ENCODE results near the gene SPATC1L. TPM values are rescaled to one million over a fixed set of nuclear protein-coding genes. Genes with fewer than 3 reads are reported as not detected.
A peak's percentile ranks its signal among the peaks of the same experiment; 100 is the strongest.

SPATC1L gene
- polyA plus RNA-seq, 2 of the 4 experiments (the other 2 are of a cell fraction), result 0.14 TPM; not detected in 1

GRCh38 chr21:46227811-46228344, 43.6 kb upstream of the SPATC1L start (continued):
- TF ChIP-seq, protein P1, sequence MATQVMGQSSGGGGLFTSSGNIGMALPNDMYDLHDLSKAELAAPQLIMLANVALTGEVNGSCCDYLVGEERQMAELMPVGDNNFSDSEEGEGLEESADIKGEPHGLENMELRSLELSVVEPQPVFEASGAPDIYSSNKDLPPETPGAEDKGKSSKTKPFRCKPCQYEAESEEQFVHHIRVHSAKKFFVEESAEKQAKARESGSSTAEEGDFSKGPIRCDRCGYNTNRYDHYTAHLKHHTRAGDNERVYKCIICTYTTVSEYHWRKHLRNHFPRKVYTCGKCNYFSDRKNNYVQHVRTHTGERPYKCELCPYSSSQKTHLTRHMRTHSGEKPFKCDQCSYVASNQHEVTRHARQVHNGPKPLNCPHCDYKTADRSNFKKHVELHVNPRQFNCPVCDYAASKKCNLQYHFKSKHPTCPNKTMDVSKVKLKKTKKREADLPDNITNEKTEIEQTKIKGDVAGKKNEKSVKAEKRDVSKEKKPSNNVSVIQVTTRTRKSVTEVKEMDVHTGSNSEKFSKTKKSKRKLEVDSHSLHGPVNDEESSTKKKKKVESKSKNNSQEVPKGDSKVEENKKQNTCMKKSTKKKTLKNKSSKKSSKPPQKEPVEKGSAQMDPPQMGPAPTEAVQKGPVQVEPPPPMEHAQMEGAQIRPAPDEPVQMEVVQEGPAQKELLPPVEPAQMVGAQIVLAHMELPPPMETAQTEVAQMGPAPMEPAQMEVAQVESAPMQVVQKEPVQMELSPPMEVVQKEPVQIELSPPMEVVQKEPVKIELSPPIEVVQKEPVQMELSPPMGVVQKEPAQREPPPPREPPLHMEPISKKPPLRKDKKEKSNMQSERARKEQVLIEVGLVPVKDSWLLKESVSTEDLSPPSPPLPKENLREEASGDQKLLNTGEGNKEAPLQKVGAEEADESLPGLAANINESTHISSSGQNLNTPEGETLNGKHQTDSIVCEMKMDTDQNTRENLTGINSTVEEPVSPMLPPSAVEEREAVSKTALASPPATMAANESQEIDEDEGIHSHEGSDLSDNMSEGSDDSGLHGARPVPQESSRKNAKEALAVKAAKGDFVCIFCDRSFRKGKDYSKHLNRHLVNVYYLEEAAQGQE (IDR thresholded peaks at IDR 0.05), result no peak
- no peak for TF ChIP-seq MYC (IDR thresholded peaks at IDR 0.05; ENCODE audit: borderline replicate concordance, low read length)

- ChIA-PET CTCF (interaction anchor here (0.7 to 2.3 kb wide), 2 partner anchors 11 to 254 kb away, joined by 3 to 7 read pairs; no protein-coding TSS in a partner anchor), POLR2A (no interaction called here)
- 57% methylated on average over 3 of the region's 4 CpGs for WGBS (ENCODE audit: missing lambda C conversion rate)
- DNase-seq (ENCODE audit: low read depth in 1 of 2, low spot score in 1 of 2), result no peak
- no peak for FAIRE-seq
- H3K4me1 ChIP-seq, result peaks cover 14% of the 10 kb centered on the region
- no peaks in the 10 kb centered on the region for H3K9me3 ChIP-seq
- no peak overlapping the region for H3K27ac ChIP-seq
- no peak for TF ChIP-seq RFX5 (IDR thresholded peaks at IDR 0.05)
- no peak for TF ChIP-seq HOXB5 (CRISPR knock-in tag; IDR thresholded peaks at IDR 0.05)
- TF ChIP-seq ZNF302 (CRISPR knock-in tag; IDR thresholded peaks at IDR 0.05), result no peak
- TF ChIP-seq JUN (IDR thresholded peaks at IDR 0.05), result no peak
- TF ChIP-seq CTCF (IDR thresholded peaks at IDR 0.05), result no peak
- TF ChIP-seq PHF8 (IDR thresholded peaks at IDR 0.05; ENCODE audit: borderline replicate concordance, low read depth), result no peak
- no peak for TF ChIP-seq HOXA7 (CRISPR knock-in tag; IDR thresholded peaks at IDR 0.05)
- TF ChIP-seq E2F6 (IDR thresholded peaks at IDR 0.05; ENCODE audit: borderline replicate concordance, low read depth), result no peak
- TF ChIP-seq, protein P1 (IDR thresholded peaks at IDR 0.05), result no peak
- TF ChIP-seq NFE2L2 (conservative IDR thresholded peaks at IDR 0.05; ENCODE audit: low read length), result no peak
- no peak for TF ChIP-seq SMC3 (IDR thresholded peaks at IDR 0.05)
- TF ChIP-seq TP53 (CRISPR knock-in tag; IDR thresholded peaks at IDR 0.05), result no peak
- no peak for TF ChIP-seq NPAS2 (CRISPR knock-in tag; IDR thresholded peaks at IDR 0.05; ENCODE audit: borderline replicate concordance)
- no peak for TF ChIP-seq RAD21 (conservative IDR thresholded peaks at IDR 0.05 in 1 of 2, IDR thresholded peaks at IDR 0.05 in 1 of 2)
- TF ChIP-seq, protein P2, sequence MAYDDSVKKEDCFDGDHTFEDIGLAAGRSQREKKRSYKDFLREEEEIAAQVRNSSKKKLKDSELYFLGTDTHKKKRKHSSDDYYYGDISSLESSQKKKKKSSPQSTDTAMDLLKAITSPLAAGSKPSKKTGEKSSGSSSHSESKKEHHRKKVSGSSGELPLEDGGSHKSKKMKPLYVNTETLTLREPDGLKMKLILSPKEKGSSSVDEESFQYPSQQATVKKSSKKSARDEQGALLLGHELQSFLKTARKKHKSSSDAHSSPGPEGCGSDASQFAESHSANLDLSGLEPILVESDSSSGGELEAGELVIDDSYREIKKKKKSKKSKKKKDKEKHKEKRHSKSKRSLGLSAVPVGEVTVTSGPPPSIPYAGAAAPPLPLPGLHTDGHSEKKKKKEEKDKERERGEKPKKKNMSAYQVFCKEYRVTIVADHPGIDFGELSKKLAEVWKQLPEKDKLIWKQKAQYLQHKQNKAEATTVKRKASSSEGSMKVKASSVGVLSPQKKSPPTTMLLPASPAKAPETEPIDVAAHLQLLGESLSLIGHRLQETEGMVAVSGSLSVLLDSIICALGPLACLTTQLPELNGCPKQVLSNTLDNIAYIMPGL (CRISPR knock-in tag; IDR thresholded peaks at IDR 0.05; ENCODE audit: borderline replicate concordance), result no peak
- TF ChIP-seq HEYL (CRISPR knock-in tag; IDR thresholded peaks at IDR 0.05), result no peak
- TF ChIP-seq ESRRA (IDR thresholded peaks at IDR 0.05; ENCODE audit: borderline replicate concordance, low read length), result no peak
- TF ChIP-seq NR3C1 (IDR thresholded peaks at IDR 0.05), result no peak
- TF ChIP-seq EHF (CRISPR knock-in tag; IDR thresholded peaks at IDR 0.05), result no peak
- TF ChIP-seq ZFP36 (IDR thresholded peaks at IDR 0.05; ENCODE audit: borderline replicate concordance, partially characterized antibody), result no peak
- H3K4me2 ChIP-seq, result peak overlapping the region; percentile 91
- no peak overlapping the region; the same call in 2 of the 3 replicates for H3K4me3 ChIP-seq
- no peak for ATAC-seq
Measured at GRCh38 chr21:46226920-46227599, 42.8 kb upstream of the SPATC1L start.
